IMR-90 (cell line): ENCODE results near the gene LINC01488. TPM values are rescaled to one million over a fixed set of nuclear protein-coding genes. Genes with fewer than 3 reads are reported as not detected.

Experiments used
- ATAC-seq: fragments of 200-7000 bp; cut with Tn5 transposase; 2 replicates; pipeline ENCODE4 v1.9.1; 2020; ENCODE audit warnings: low read depth, mild to moderate bottlenecking, moderate library complexity
- BruUV-seq: library from RNA; stranded (reverse); fragments of 400-500 nt; replicated peaks from 2 replicates; lab custom pipeline; 2021; lab: Mats Ljungman, UMichigan
- CTCF ChIA-PET: fragments of 300-600 bp; formaldehyde crosslinking; extraction: SDS; loops from one replicate; lab custom pipeline; 2021; ENCODE audit warnings: antibody characterized with exemption; lab: Yijun Ruan, JAX
- POLR2A ChIA-PET: fragments of 300-600 bp; sonication (Branson Sonifier 250); formaldehyde crosslinking; loops from one replicate; lab custom pipeline; 2022; ENCODE audit warnings: antibody characterized with exemption; ENCODE audit not compliant: unreplicated experiment; lab: Charles Lee
- DNase-seq: peaks from one replicate; pipeline ENCODE4 v3.0.0; 2013
- H2AFZ ChIP-seq: replicated peaks from 2 replicates; pipeline ENCODE3; 2013; ENCODE audit warnings: low read length, mild to moderate bottlenecking; ENCODE audit not compliant: poor library complexity
- H2AK5ac ChIP-seq: 2 replicates; pipeline ENCODE4 v1.6.1; 2013; ENCODE audit warnings: low read depth, low read length, inconsistent platforms
- H2AK9ac ChIP-seq: replicated peaks from 2 replicates; pipeline ENCODE3; 2013; ENCODE audit warnings: mild to moderate bottlenecking, low read depth, low read length, moderate library complexity; ENCODE audit not compliant: poor library complexity
- H2BK120ac ChIP-seq: 2 replicates; pipeline ENCODE4 v1.6.1; 2013; ENCODE audit warnings: low read depth, low read length, inconsistent platforms
- H2BK15ac ChIP-seq: 3 replicates; pipeline ENCODE4 v1.6.1; 2013; ENCODE audit warnings: low read depth, low read length, inconsistent platforms
- H2BK20ac ChIP-seq: 2 replicates; pipeline ENCODE4 v1.6.1; 2013; ENCODE audit warnings: low read depth, mild to moderate bottlenecking, inconsistent platforms, low read length, moderate library complexity
- H2BK5ac ChIP-seq: 2 replicates; pipeline ENCODE4 v1.6.1; 2013; ENCODE audit warnings: mild to moderate bottlenecking, low read depth, low read length, inconsistent platforms; ENCODE audit not compliant: poor library complexity, severe bottlenecking
- H3K14ac ChIP-seq: replicated peaks from 2 replicates; pipeline ENCODE4 v1.6.1; 2013; ENCODE audit warnings: low read depth, low read length, inconsistent platforms
- H3K18ac ChIP-seq: 2 replicates; pipeline ENCODE4 v1.6.1; 2013; ENCODE audit warnings: low read depth, low read length, control low read depth
- H3K23ac ChIP-seq: 2 replicates; pipeline ENCODE4 v1.6.1; 2013; ENCODE audit warnings: low read depth, low read length, inconsistent platforms
- H3K27ac ChIP-seq: 2 replicates; pipeline ENCODE4 v1.5.1; 2013; ENCODE audit warnings: mild to moderate bottlenecking, control low read depth, low read length; ENCODE audit not compliant: insufficient read depth
- H3K27me3 ChIP-seq: 2 replicates; pipeline ENCODE4 v1.6.1; 2013; ENCODE audit warnings: low read length; ENCODE audit not compliant: control insufficient read depth, insufficient read depth
- H3K36me3 ChIP-seq: 2 replicates; pipeline ENCODE4 v1.6.1; 2013; ENCODE audit warnings: low read length, mixed read lengths; ENCODE audit not compliant: control insufficient read depth, insufficient read depth
- H3K4ac ChIP-seq: 2 replicates; pipeline ENCODE4 v1.6.1; 2013; ENCODE audit warnings: low read depth, low read length, inconsistent platforms
- H3K4me1 ChIP-seq: 2 replicates; pipeline ENCODE4 v1.6.1; 2013; ENCODE audit warnings: low read length, mixed read lengths; ENCODE audit not compliant: control insufficient read depth, insufficient read depth
- H3K4me2 ChIP-seq: 2 replicates; pipeline ENCODE4 v1.6.1; 2013; ENCODE audit warnings: low read depth, mild to moderate bottlenecking, control low read depth, low read length, moderate library complexity
- H3K4me3 ChIP-seq: 2 replicates; pipeline ENCODE4 v1.5.1; 2013; ENCODE audit warnings: low read depth, mild to moderate bottlenecking, control low read depth, low read length, moderate library complexity; ENCODE audit not compliant: insufficient read depth
- H3K56ac ChIP-seq: 2 replicates; pipeline ENCODE4 v1.6.1; 2013; ENCODE audit warnings: low read length, inconsistent platforms; ENCODE audit not compliant: insufficient read depth; ENCODE audit errors: extremely low read depth
- H3K79me1 ChIP-seq, 2 experiments: 2 replicates each; pipeline ENCODE4 v1.6.1; 2013; ENCODE audit warnings: low read length in 2 of 2, inconsistent platforms in 1 of 2, low read depth in 1 of 2
- H3K9ac ChIP-seq: 2 replicates; pipeline ENCODE4 v1.6.1; 2013; ENCODE audit warnings: low read depth, low read length, control low read depth
- H3K9me1 ChIP-seq: 2 replicates; pipeline ENCODE4 v1.6.1; 2013; ENCODE audit warnings: low read length, inconsistent platforms; ENCODE audit not compliant: insufficient read depth
- H3K9me3 ChIP-seq: 2 replicates; pipeline ENCODE4 v1.6.1; 2013; ENCODE audit warnings: low read length; ENCODE audit not compliant: control insufficient read depth, insufficient read depth
- H4K20me1 ChIP-seq: 2 replicates; pipeline ENCODE4 v1.6.1; 2013; ENCODE audit warnings: low read length, inconsistent platforms; ENCODE audit not compliant: insufficient read depth
- H4K5ac ChIP-seq: 2 replicates; pipeline ENCODE4 v1.6.1; 2013; ENCODE audit warnings: mild to moderate bottlenecking, low read depth, low read length, control low read depth
- H4K8ac ChIP-seq, 2 experiments: 2 replicates each; pipeline ENCODE4 v1.6.1; 2013; ENCODE audit warnings: low read depth in 2 of 2, low read length in 2 of 2, control low read depth in 1 of 2, inconsistent platforms in 1 of 2
- H4K91ac ChIP-seq: 2 replicates; pipeline ENCODE4 v1.6.1; 2013; ENCODE audit warnings: low read depth, low read length, inconsistent platforms; ENCODE audit not compliant: insufficient read depth
- BHLHE40 ChIP-seq: fragments of 150-350 bp; IDR thresholded peaks from 2 replicates; pipeline ENCODE4 v1.6.1; 2016; ENCODE audit warnings: mild to moderate bottlenecking, low read depth, low read length
- CEBPB ChIP-seq: IDR thresholded peaks from 2 replicates; pipeline ENCODE4 v1.6.1; 2012; ENCODE audit warnings: low read depth, low read length, improper control_type of control experiment
- CHD1 ChIP-seq: IDR thresholded peaks from 2 replicates; pipeline ENCODE4 v1.6.1; 2012; ENCODE audit warnings: low read depth, low read length, improper control_type of control experiment
- CTCF ChIP-seq: conservative IDR thresholded peaks from 2 replicates; pipeline ENCODE4 v1.5.1; 2012; ENCODE audit warnings: mild to moderate bottlenecking, low read depth, low read length, improper control_type of control experiment
- ELK1 ChIP-seq: fragments of 150-350 bp; IDR thresholded peaks from 2 replicates; pipeline ENCODE4 v1.6.1; 2016; ENCODE audit warnings: low read depth, mild to moderate bottlenecking, low read length, moderate library complexity, borderline replicate concordance
- FOS ChIP-seq: fragments of 150-350 bp; IDR thresholded peaks from 2 replicates; pipeline ENCODE4 v1.6.1; 2016; ENCODE audit warnings: low read depth, low read length
- MAFK ChIP-seq: IDR thresholded peaks from 2 replicates; pipeline ENCODE4 v1.6.1; 2012; ENCODE audit warnings: low read depth, low read length, improper control_type of control experiment
- MXI1 ChIP-seq: IDR thresholded peaks from 2 replicates; pipeline ENCODE4 v1.6.1; 2012; ENCODE audit warnings: low read depth, mild to moderate bottlenecking, low read length, moderate library complexity, borderline replicate concordance
- NFE2L2 ChIP-seq: fragments of 150-350 bp; IDR thresholded peaks from 2 replicates; pipeline ENCODE4 v1.6.1; 2016; ENCODE audit warnings: low read depth, mild to moderate bottlenecking, low read length
- RAD21 ChIP-seq: IDR thresholded peaks from 2 replicates; pipeline ENCODE4 v1.6.1; 2012; ENCODE audit warnings: low read length, improper control_type of control experiment
- RCOR1 ChIP-seq: IDR thresholded peaks from 2 replicates; pipeline ENCODE4 v1.6.1; 2012; ENCODE audit warnings: mild to moderate bottlenecking, low read length, improper control_type of control experiment; ENCODE audit not compliant: insufficient replicate concordance
- RFX5 ChIP-seq: IDR thresholded peaks from 2 replicates; pipeline ENCODE4 v1.8.0; 2012; ENCODE audit warnings: low read depth, mild to moderate bottlenecking, low read length, moderate library complexity
- SMC3 ChIP-seq: fragments of 150-350 bp; IDR thresholded peaks from 2 replicates; pipeline ENCODE4 v1.6.1; 2016; ENCODE audit warnings: low read depth, mild to moderate bottlenecking, antibody characterized with exemption, low read length, moderate library complexity
- WGBS, 2 experiments: methylation state at CpG; one replicate each; pipeline versions ENCODE4 v1.1.5 to v1.1.7; 2013; ENCODE audit warnings: missing lambda C conversion rate in 2 of 2; ENCODE audit not compliant: insufficient read length in 1 of 2; ENCODE audit errors: extremely low coverage in 2 of 2; 5-methylcytosine and 5-hydroxymethylcytosine counted together
- dilution Hi-C: fragments of 300-500 bp; cut with HindIII; formaldehyde crosslinking; loops from one replicate; pipeline ENCODE4 v1.14.3; 2018; ENCODE audit warnings: low sequenced_read_pairs; ENCODE audit not compliant: unreplicated experiment
- in situ Hi-C: fragments of 300-500 bp; cut with MboI; formaldehyde crosslinking; loops from 3 replicates; pipeline ENCODE4 v1.14.3; 2019; ENCODE audit warnings: low sequenced_read_pairs, inconsistent platforms, mixed read lengths
- intact Hi-C: fragments of 100-400 bp; cut with micrococcal nuclease; formaldehyde crosslinking; loops from 2 replicates; pipeline ENCODE4 v1.10.0; 2022
- polyA plus RNA-seq, 3 experiments: library from polyadenylated mRNA; depleted of rRNA; stranded (reverse); fragments of >200 nt; gene quantifications; 2 replicates each; pipeline ENCODE4 v1.2.3, GENCODE V29; 2012; ENCODE audit warnings: low replicate concordance in 1 of 3
- total RNA-seq: library from RNA; depleted of rRNA; stranded (reverse); fragments of >200 nt; gene quantifications from 2 replicates; pipeline ENCODE4 v1.2.3, GENCODE V29; 2012
- TF ChIP-seq, protein P1 (sequence below): fragments of 150-350 bp; IDR thresholded peaks from 2 replicates; pipeline ENCODE4 v1.6.1; 2017; ENCODE audit warnings: mild to moderate bottlenecking, antibody characterized with exemption, low read length, low read depth

The LINC01488 gene
- total and polyA plus RNA-seq, 2 of the 4 experiments (the other 2 are of a cell fraction), result not detected

- H2AFZ ChIP-seq, result no peak overlapping the region
- H3K9me1 ChIP-seq, result no peaks in the 10 kb centered on the region
- H4K20me1 ChIP-seq, result no peaks in the 10 kb centered on the region
- H3K4me3 ChIP-seq, result no peak overlapping the region
- H3K79me1 ChIP-seq, result no peaks in the 10 kb centered on the region
- no peak overlapping the region for H3K27ac ChIP-seq
- TF ChIP-seq NFE2L2 (no peak), CTCF (no peak), MXI1 (no peak), CEBPB (no peak), CHD1 (no peak), RAD21 (no peak), SMC3 (no peak), FOS (no peak), ELK1 (no peak), RFX5 (no peak), MAFK (no peak), BHLHE40 (no peak), RCOR1 (no peak)
- TF ChIP-seq, protein P1, sequence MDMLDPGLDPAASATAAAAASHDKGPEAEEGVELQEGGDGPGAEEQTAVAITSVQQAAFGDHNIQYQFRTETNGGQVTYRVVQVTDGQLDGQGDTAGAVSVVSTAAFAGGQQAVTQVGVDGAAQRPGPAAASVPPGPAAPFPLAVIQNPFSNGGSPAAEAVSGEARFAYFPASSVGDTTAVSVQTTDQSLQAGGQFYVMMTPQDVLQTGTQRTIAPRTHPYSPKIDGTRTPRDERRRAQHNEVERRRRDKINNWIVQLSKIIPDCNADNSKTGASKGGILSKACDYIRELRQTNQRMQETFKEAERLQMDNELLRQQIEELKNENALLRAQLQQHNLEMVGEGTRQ, result no peak
- ATAC-seq (no peak), DNase-seq (no peak)
- peaks cover 2% of the 10 kb centered on the region; the same call in 1 of the 2 replicates for H3K4me1 ChIP-seq
- H3K36me3 ChIP-seq, result no peaks in the 10 kb centered on the region
- H3K18ac ChIP-seq, result no peak overlapping the region
- peaks cover 2% of the 10 kb centered on the region; the same call in 1 of the 2 replicates for H3K27me3 ChIP-seq
- no TSS peak for BruUV-seq
- no peak overlapping the region for H3K4me2 ChIP-seq
- no peak overlapping the region for H3K9ac ChIP-seq
- dilution Hi-C loops, result no loop called here
- no peak overlapping the region for H2BK5ac ChIP-seq
- H3K9me3 ChIP-seq, result no peaks in the 10 kb centered on the region
- H2BK120ac ChIP-seq, result no peak overlapping the region
- H2BK15ac ChIP-seq, result no peak overlapping the region
- intact Hi-C loops, result no loop called here
- no peak overlapping the region for H4K5ac ChIP-seq
- no peak overlapping the region for H3K4ac ChIP-seq
- 95% methylated on average over 2 of the region's 2 CpGs; no CpG with 5 or more reads in 1 of the 2 experiments for WGBS, 2 experiments
- H3K23ac ChIP-seq, result no peak overlapping the region
- no peak overlapping the region for H4K8ac ChIP-seq
- H2AK9ac ChIP-seq, result no peak overlapping the region
- no peak overlapping the region for H3K14ac ChIP-seq
- no peak overlapping the region for H2BK20ac ChIP-seq
- POLR2A ChIA-PET, result no interaction called here
- H3K56ac ChIP-seq, result no peak overlapping the region
- CTCF ChIA-PET, result no interaction called here
- in situ Hi-C loops, result no loop called here
- no peak overlapping the region for H4K91ac ChIP-seq
- H2AK5ac ChIP-seq, result no peak overlapping the region
Observed at GRCh38 chr11:69482322-69482721, 859 bp downstream of the LINC01488 start.
